ENCODE data around the gene TAF1.

DNA sequence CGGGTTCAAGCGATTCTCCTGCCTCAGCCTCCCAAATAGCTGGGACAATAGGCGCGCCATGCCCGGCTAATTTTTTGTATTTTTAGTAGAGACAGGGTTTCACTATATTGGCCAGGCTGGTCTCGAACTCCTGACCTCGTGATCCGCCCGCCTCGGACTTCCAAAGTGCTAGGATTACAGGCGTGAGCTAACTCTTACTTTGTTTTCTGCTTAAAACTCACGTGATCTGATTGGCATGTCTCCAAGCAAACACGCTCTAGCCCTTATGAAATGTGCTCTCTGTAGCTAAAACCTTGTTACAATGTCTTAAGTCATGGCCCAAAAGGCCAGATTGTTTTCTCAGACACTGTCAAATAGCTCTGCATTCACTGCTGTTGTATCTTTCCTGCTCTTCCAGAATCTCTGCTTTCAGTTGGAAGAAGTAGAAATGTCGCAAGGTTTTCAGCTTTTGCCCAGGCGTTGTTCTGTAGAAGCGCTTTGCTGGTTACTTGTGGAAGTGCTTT, 127.0 kb downstream of the TAF1 start:
- no peak for TF ChIP-seq EZH2phosphoT487 (IDR thresholded peaks at IDR 0.05; ENCODE audit: borderline replicate concordance, low read depth, low read length)
- TF ChIP-seq, protein P1, sequence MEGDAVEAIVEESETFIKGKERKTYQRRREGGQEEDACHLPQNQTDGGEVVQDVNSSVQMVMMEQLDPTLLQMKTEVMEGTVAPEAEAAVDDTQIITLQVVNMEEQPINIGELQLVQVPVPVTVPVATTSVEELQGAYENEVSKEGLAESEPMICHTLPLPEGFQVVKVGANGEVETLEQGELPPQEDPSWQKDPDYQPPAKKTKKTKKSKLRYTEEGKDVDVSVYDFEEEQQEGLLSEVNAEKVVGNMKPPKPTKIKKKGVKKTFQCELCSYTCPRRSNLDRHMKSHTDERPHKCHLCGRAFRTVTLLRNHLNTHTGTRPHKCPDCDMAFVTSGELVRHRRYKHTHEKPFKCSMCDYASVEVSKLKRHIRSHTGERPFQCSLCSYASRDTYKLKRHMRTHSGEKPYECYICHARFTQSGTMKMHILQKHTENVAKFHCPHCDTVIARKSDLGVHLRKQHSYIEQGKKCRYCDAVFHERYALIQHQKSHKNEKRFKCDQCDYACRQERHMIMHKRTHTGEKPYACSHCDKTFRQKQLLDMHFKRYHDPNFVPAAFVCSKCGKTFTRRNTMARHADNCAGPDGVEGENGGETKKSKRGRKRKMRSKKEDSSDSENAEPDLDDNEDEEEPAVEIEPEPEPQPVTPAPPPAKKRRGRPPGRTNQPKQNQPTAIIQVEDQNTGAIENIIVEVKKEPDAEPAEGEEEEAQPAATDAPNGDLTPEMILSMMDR (conservative IDR thresholded peaks at IDR 0.05; ENCODE audit: low read length) = no peak
